HG02885 (cell line): Measurements from ENCODE around the gene SH3RF2.
A peak's percentile ranks its signal among the peaks of the same experiment; 100 is the strongest.

Experiments used
- ATAC-seq: cut with Tn5 transposase; IDR thresholded peaks from one replicate; pipeline ENCODE4 v1.9.1; 2021; ENCODE audit warnings: mild to moderate bottlenecking; ENCODE audit not compliant: unreplicated experiment, poor library complexity

SH3RF2 gene

DNA sequence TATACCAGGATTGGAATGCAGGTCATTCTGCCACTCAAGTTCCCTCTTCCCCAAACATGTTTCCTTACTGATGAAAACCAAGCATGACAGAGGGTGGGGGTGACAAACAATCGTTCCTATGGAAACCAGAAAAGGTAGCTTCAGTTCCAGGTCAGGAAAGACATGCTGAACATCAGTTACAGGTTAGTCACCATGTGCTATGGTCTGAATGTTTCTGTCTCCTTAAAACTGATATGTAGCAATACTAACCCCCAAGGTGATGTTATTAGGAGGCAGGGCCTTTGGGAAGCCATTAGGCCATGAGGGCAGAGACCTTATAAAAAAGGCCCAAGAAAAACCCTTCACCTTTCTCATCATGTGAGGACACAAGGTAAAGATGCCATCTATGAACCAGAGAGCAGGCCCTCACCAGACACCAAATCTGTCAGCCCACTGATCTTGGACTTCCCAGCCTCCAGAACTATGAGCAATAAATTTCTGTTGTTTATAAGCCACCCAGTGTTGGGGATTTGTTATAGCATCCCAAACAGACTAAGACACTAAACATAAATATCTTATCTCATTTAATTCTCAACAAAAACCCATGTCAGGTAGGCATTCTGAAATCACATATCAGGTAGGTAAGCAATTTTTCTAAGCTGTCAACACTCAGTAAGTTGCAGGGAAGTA, 15.7 kb upstream of the SH3RF2 start:
- no peak for ATAC-seq

DNA sequence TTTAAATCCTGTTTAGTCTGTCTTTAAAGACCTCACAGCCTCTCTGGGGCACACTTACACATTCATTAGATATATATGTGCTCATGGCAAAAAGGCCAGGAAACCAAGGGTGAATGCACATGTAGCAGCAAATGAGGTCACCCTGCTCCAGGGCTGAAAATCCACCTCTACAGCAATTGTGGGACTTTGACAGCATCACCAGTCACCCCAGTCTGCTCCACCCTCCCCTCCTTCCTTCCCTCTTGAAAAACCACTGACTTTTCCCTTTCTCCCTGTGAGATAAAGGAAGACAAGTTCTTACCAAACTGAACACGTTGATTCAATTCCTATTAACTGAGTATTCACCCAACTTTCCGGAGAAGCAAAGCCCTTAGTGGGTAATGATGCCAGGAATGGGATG, 15.2 kb upstream of the SH3RF2 start:
- ATAC-seq: no peak

DNA sequence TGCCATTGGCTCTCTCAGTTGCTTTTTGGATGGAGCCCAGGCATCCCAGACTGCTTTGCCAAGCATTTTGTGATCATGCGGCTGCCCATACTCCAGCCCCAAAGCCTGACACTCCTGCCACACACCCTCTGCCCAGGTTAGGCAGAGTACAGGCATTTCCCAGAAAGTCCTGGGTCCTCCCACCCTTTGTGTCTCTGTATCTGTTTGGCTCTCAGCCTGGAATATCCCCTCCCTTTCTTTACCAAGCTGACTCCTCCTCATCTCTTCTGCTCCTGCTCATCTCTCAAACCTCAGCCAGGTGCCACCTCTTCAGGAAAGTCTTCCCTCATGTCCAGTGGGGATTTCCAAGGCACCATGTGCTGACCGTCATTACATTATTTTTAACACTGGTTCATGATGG, 14.3 kb upstream of the SH3RF2 start:
- no peak for ATAC-seq

DNA sequence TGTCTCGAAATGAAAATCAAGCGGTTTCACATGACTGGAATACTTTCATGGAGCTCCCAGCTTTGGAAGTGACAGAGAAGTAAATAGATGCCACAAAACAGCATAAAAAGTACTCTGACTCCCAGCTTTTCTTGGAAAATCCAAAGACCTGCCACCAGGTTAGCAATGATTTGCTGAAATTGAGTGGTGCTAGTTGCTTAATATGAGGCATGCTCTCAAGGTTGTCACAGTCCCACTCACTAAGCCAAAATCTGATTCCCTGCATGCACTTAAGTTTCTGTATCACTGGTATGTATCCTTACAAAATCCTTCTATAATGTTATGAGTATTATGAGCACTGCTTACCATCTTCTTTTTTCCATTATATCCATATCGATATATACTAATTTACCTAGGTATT, 13.0 kb upstream of the SH3RF2 start:
- ATAC-seq: no peak

DNA sequence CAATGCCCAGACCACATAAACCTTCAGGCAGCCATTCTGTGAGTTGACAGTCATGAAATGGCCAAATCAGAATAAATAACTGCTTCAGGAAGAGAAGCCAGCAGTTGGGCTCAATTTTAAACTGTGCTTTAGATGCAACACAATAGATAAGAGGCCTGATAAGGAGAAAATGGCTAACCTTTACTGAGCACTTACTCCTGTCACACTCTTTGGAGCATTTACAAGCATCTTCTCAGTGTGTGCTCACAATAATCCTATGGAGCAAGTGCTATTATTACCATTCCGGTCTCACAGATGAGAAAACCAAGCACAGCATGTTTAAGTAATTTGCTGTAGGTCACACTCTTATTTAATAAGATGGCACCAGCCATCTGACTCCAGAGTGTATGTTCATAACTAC, 11.5 kb upstream of the SH3RF2 start:
- ATAC-seq: no peak

DNA sequence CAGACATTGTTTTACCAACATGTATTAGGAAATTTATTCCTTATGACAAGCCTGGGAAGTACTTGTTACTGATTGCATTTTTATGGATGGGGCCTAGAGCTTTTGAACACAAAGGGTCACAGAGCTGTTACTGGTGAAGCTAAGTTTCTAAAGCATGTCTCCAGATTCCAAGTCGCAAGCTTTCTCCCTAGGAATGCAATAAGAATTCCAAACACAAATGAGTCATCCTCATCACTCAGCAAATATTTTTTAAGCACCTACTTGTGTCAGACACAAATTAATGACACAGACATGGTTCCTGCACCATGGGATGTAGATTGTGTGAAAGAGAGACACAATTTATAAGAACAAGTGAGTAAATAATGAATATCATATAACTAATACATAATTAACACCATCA, 11.0 kb upstream of the SH3RF2 start:
- no peak for ATAC-seq

DNA sequence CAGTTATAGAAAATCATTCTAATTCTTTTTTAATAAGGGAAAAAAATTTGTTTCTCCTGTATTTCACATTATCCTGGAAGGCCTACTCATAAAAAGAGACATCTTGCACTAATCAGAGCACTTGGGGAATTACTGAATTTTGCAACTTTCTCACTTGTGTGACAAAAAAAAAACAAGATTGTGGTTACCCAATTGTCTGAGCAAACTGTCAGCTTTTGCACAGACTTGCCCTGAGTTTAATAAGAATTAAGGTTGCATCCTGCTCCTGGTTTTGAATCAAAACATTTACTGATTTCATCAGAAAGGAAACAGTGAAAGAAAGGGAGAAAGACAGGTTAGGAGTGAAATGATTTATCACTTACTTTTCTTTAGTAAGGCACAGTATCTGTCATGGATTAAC, 10.6 kb upstream of the SH3RF2 start:
- ATAC-seq: no peak

DNA sequence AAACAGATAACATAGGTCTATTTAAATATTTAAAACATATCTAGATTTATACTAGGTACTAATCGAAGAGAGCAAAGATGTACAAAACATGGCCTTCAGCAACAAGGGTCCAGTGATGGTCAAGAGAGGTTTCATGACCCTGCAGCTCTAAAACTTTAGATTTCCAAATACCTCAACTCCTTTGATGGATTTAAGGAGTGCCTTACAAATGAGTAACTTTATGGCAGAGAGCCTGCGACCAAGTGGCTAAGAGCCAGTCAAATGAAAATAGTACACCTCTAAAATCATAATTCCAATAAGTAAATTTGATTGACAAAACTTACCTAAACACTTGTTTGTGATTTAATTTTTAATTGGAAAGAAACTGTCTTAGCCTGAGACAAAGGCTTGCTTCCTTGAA, 4.7 kb upstream of the SH3RF2 start:
- ATAC-seq: no peak

DNA sequence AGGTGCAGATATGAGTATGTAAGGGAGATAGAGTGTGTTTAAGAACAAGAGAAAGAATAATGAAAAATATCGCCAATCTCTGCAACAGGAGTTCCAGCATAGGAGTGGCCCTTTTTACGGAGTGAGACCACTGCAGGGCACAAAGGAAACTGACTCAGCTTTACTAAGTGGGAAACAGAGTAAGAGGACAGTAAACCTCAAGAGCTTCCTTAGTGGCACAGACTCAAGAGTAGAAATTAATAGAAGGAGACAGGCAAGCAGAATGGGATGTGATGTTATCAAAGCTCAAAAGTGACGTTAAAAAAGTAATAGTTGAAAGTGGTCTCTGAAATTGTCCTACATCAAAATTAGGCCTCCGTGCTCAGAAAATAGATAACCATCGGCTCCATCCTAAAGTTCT, 2.1 kb upstream of the SH3RF2 start:
- no peak for ATAC-seq

DNA sequence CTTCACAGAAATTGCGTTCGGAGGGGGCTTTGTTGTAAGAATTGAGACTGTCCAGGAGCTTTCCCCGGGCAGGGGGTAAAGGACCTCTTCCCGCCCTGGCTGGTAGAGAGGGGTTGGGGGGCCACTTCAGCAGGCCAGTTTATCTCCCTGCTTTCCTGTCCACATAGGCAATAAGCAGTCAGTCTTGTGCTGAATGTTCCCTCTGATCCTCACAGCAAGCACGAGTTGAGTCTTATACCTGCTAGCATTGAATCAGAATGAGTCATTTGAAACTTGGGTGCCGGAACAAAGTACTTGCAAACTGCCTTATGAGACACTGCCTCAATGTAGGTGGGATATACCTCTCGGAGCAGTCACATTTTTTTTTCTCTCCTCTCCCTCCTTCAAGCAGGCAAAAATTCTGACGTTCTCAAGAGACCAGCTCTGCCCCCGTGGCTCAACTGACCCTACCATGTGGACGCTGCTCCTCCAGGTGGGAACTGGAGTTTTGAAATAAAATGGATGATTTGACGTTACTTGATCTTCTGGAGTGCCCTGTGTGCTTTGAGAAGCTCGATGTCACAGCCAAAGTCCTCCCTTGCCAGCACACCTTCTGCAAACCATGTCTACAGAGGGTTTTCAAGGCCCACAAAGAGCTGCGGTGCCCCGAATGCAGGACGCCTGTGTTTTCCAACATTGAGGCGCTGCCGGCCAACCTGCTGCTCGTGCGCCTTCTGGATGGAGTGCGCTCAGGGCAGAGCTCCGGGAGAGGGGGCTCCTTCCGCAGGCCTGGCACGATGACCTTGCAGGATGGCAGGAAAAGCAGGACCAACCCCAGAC, 1.3 kb downstream of the SH3RF2 start:
- ATAC-seq: peak; percentile 68

DNA sequence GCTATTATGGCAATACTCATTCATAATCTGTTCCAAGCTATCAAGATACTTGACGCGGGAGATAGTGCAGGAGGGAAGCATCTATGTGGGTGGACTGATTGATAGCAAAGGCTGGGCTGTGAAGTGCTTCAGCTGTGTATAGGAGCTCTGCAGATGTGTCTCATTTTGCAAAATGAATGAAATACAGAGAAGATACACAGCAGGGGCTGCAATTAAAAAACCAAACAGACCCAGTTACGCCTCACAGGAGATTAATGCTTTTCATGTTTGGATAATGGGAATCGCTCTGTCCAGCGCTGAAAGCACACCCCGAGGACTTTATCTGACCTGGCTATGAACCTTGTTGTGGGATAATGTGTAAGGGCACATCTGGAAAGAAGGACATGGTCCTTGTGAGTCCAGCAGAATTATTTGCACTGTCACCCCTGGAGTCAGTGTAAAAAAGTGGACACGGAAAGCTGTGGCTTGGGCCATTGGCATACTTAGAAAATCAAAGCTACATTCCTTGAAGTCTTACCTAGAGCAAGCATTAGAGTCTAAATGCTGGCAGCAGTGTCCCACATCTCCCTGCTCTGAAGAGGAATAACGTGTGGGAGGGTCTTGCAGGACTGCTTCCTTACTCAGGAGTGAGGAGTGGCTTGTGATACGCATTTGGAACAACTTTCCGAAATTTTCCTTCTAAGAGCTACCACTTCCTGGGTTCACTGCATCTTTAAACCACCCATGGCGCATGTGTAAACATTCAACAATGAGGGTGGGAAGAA, 2.6 kb downstream of the SH3RF2 start:
- no peak for ATAC-seq

DNA sequence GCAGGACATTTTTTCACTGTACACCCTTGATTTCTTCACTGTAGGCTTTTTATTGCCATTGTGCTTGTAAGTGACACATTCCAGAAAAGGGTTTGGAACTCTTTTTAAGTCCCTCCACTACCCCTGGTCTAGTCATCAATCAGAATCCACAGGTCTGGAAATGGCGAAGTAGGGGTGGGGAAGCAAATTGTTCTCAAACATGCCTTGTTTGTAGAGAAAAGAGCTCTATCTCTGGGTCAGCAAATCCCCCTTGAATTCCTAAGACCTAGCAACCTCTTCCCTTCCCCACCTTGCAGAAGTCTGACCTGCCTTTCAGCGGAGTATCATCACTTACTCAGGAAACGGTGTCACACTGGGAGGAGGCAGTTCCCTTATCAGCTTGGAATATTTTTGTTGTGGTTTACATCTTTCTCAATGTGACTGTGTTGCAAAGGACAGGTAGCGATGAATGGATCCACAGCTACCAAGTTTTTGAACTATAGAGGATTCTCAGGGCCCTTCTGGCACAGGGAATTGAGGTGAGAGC, 3.2 kb downstream of the SH3RF2 start:
- ATAC-seq: no peak

DNA sequence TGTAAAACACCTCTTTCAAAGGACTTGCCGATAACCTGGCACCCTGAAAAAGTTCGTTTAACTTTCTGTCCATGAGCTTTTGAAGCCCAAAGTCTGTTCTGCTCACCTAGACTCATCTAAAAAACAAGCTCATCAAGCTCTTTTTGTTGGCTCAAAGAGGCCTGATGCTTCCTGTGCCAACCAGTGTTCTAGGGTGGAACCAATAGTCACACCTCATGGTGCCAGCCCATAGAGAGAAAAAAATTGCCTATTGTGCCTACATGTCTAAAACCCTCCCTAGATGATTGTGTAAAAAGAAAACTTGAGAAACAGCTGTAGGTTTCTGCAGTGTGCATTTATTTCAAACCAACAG, 4.7 kb downstream of the SH3RF2 start:
- no peak for ATAC-seq

DNA sequence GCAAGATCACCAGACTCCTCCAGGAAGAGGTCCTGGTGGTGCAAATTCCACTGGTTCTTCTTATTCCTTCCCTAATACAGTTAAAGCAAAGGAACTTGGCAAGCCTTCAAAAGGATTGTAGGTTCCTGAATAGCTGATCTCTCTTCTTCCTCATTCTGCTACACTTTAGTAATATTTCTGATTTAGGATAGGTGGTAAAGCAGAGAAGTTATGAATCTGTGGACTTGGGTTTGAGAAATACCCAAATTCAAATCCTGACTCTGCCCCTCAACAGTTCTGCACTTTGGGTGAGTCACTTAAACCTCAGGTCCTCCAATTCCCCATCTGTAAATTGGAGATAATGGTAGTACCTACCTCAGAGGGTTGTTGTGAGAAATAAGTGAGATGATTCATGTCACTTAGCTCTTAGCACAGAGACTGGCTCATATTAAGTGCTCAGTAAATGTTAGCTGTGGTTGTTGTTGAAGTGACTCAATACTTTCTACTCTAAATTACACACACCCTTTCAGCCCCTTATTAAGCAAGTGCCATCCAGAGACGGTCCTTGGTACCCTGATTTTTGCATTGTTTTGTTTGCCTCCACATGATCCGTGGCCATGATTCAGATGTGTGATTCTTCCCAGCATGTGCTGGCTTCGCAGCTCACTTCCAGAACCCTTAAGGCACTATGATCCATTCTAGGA, 5.2 kb downstream of the SH3RF2 start:
- ATAC-seq: no peak

DNA sequence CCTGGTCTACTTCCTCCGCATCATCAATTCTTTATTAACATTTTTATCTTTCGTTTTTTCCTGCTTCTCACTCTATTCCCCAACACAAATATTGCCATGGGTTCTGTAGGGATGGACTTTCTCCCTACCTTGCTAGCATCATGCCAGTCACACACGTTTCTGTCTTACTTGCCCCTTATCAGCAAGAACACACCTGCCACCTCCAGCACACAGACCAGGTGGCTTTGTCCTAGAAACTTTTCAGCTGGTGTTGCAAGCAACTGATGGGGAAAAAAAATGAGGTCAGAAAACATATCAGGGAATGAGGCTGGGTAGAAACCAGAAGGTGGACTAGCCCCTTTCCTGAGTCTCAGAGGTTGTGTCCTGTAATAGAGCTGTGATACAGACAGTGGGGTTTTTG, 5.8 kb downstream of the SH3RF2 start:
- ATAC-seq: no peak

DNA sequence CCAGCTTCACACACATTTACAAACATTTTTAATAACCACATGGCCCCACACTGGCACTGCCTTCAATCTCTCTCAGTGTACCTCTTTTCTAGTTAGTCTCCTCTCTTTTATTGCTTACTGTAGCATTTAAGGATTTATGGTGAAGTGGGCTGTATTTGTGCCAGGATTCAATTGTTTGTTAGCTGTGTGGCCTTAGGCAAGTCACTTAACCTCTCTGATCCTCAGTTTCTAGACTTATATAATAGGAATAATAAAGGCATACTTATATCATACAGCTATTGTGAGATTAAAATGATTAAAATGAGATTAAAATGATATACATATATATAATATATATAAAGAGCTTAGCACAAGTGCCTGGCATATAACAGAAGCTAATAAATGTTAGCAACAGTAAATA, 6.4 kb downstream of the SH3RF2 start:
- ATAC-seq: no peak

DNA sequence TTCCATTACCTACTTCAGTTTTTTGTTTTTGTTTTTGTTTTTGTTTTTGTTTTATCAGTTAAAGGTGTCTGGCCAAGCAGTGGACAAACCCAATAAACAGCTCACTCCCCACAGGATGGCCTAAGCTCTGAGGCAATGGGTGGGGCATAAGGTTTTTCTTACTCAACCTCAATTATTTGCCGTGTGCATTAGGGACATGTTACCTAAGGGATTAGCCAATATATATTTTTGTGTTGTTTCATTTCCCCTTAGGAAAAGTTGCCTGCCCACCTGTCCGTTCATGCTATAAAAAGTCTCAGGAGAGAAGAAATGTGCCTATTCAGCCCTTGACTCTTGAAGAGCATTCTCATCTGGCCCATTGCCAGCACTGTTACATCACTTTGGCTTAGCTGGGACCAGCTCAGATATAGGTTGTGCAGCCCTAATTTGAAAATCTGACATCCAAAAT, 7.3 kb downstream of the SH3RF2 start:
- no peak for ATAC-seq

DNA sequence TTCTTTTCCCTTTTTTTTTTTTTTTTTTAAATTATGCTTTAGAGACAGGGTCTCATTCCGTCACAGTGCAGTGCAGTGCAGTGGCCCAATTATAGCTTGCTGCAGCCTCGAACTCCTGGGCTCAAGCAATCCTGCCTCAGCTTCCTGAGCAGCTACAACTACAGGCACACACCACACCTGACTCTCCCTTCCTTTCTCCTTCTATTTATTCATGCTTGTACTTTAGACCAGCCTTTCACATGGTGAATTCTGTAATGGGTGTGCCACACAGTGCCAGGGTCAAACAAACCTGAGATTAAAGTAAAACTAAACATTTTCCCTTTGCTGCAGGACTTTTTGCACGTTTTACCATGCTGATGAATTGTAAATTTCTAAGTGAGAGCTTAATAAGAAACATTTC, 8.0 kb downstream of the SH3RF2 start:
- ATAC-seq: no peak

DNA sequence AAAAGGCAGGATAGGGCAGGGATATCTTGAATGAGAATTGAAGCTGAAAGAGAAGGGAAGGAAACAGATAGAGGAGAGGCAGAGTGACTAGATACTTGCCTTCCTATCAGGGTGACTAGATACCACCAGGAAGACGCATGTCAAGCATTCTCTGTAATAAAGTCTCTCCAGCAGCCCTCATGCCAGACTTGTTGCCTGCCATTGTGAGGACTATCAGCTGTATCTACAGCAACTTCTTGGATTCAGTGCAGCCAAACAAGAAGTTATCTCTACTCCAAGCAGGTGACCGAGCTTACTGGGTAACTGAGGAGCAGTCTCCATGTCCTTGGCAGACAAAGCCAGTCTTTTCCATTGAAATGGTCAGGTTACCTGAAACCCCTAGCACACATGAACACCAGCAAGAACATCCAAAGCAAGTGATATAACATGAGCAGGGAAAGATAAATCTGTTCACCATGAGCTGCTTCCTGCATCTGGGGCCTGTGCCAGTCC, 9.3 kb downstream of the SH3RF2 start:
- no peak for ATAC-seq

DNA sequence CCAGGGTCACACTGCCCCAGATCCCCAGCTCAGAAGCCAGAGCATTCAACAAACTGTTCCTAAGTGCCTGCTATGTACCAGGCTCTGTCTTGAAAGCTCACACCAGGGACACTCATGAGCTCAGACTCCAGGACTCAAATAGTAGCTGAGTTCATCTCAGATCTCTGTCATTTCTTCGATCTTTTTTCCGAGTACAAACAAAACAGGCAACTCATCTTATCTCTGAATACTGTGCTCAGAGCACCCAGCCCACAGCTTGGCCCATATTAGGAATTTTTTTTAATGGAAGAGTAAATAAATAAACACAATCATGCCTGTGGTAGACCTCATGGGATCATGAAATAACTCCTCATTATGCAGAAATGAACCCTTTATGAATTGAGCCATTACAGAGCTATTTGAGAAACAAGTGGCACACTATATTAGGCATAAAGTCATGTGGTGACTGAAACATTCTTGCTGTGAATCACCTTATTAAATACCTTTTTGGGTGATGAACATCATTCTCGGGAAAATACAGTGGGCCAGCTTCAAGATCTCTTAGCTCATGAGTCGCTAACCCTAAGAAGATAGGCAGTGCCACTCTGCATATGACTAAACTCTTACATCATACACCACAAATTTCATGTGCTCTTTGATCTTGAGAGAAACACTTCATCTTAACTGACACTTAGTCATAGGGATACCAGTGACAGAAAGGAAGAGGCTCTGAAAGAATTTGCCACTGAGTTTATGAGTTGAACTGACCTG, 9.9 kb downstream of the SH3RF2 start:
- ATAC-seq: peak; percentile 94
